Midbrain (tissue), 1 donor: ENCODE data around the gene EPC1.
"Not testable (repeated sequence)": the region's sequence is repeated elsewhere in the genome, so short reads cannot be mapped to it uniquely, and the experiment has no call there.

ENCODE experiments used
- DNase-seq: peaks from one replicate; lab custom pipeline; 2025; lab: John Stamatoyannopoulos, UW

The EPC1 gene

DNA sequence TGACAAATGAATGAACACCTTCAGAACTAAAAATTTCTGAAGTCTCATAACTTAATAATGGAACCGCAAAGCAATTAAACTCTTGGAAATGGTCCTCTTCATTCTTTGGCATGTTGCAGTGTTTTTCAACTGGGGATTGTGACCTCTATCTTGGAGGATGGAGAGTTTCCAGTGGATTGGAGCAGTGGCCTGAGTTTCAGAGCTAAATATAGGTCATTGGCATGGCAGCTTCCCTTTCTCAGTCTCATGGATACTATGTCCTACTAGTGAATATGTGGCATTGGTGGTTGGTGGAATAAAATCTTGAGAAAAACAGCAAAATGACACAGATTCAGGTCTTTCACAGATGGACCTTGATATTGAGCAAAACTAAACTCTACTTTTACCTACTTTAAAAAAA lies 24.1 kb upstream of the EPC1 start:
- DNase-seq, result no peak

DNA sequence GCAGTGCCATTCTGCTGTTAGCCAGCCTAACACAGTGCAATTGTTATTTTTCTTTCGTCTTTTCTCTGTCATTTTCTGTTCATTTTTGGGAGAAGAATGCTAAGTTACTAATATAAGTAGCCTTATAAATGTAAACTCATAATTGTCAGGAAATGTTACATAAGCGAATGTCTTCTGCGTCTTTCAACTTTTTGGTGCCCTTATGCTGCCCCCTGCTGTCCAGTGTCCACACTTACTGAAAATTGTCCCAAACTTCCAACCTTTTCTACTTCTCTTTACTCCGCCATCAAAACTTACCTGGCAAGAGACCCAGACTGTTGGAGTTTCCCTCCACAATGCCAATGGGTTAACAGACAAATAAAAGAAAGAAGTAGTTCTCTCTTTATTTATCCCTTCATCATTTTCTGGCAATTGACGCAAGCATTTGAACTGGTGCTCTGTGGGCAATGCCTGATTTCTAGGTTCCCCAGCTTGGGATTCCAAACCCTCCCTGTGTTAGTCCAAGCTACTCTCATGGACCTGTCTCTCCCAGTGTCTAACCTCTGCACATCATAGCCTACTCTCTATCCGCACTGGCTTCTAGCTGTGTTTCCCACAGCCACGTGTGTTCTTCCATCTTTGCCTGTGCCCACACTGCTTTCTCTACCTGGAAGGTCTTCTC lies 21.0 kb upstream of the EPC1 start:
- DNase-seq, result peak; percentile 58

DNA sequence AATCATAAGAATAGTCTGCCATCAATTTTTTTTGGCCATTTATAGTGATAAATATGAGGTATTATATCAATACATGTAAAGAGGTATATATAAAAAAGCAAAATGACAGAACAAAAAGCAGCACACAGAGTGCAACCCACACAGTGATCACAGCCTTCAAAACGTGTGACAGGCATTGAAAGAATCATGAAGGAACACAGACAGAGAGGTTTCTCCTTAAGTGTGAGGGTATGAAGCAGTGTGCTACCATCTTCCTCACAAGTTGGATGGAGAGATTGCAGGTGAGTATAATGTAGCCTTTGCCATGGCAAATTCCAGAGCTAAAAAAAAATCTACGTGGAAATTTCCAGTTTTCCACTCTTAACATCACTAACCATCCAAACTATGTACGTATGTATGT lies 19.6 kb upstream of the EPC1 start:
- DNase-seq, result no peak

DNA sequence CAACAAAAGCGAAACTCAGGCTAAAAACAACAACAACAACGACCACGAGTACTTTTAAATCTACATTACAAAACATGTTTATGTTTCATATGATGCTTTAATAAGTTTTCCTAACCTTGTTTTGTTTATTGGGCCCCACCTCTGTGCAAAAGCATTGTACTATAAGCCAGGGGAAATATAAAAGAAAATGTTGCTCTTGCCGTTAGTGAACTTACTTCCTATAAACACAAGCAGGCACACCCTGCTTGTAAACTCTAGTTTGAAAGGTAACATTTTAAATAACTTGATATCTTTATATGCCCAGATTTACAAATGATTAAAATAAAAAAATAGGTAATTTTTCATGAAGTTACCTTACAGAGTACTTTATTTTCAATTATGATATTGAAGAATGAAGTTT lies 19.2 kb upstream of the EPC1 start:
- DNase-seq, result no peak

DNA sequence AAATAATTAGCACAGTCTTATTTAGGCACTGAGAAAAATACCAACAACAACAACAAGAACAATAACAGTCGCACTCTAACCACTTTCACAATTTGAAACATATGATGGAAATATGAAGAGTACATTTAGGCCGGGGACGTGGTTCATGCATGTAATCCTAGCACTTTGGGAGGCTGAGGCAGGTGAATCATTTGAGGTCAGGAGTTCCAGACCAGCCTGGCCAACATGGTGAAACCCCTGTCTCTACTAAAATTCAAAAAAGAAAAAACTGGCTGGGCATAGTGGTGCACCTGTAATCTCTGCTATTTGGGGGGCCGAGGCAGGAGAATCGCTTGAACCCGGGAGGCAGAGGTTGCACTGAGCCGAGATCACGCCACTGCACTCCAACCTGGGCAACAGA lies 18.4 kb upstream of the EPC1 start:
- DNase-seq, result not testable (repeated sequence)

DNA sequence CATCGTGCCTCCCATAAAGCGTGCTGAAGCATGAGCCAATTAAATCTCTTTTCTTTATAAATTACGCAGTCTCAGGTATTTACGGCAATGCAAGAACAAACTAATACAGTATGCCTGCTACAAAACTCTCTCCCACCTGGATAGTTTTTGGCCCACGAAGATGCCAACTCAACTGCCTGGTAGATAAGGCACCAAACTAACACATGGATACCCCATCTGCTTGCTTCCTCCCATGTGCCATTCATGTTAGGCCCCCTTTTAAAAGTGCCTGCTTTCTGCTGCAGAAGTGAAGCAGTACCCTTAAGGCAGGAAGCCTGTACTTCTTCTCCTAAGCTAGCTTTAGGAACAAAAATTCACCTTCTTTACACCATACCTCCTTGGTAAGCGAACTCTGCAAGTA lies 15.6 kb upstream of the EPC1 start:
- no peak for DNase-seq

DNA sequence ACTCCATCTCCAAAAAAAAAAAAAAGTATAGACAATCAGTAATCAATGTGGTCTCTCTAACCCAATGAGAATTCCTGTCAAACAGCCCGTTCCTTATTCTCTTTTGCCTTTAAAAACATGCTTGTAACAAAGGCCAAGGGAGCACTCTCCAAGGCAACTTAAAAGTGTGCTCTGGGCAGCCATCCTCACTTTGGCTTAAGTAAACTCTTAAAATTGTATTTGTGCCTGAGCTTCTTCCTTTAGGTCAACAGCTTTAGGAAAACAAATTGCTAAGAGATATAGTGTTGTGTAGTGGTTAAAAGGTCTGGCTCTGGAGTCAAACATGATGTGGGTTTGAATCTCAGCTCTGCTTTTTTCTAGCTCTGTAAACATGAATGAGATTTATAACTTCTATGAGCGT lies 13.9 kb upstream of the EPC1 start:
- DNase-seq, result peak; percentile 24

DNA sequence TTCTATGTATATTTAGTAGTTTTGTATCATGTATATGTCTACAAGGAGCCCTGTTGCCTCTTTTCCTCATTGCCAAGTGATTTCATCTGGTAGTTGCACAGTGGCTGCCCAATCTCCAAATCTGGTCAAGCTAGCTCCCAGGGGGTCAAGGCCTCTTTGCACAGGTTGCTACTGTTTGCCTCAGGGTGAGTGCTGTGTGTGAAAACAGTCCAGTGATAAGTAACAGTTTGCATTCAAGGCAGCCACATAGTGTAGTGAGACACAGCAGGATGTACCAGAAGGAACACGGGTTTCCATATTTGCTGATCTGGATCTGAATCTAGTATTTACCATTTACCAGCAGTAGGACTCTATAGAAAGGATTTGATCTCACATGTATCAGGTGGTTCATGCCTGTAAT lies 13.3 kb upstream of the EPC1 start:
- DNase-seq, result no peak

DNA sequence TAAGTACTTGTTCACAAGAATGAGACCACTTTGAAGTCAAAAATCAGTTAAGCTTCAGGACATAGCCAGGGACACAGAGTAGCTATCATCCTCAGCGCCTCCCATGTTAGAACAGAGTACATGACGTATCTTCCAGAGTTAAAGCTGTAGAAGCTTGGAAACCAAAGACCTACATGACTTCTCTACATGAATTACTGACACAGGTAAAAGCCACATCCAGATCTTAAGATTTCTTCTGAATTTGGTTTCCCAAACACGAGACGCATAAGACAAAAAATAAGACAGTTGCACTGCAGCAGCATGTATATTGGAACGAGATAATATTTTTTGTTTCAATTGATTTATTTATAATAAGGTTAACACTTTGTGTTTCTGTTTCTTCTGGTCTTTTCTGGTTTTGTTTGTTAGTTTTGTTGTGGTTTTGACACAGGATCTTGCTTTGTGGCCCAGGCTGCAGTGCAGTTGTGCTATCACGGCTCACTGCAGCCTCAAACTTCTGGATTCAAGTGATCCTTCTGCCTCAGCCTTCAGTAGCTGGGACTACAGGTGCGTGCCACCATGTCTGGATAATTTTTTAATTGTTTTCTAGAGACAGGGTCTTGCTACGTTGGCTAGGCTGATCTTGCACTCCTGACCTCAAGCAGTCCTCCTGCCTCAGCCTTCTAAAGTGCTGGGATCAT lies 10.2 kb upstream of the EPC1 start:
- no peak for DNase-seq

DNA sequence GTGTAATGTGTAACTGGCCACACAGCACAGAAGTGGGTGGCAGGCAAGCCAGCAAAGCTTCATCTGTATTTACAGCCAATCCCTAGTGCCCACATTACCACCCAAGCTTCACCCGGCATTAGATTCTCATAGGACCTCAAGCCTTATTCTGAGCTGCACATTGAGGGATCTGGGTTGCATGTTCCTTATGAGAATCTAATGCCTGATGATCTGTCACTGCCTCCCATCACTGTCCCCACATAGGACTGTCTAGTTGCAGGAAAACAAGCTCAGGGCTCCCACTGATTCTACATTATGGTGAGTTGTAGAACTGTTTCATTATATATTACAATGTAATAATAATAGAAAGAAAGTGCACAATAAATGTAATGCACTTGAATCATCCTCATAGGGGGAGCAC lies 7.7 kb upstream of the EPC1 start:
- DNase-seq, result not testable (repeated sequence)

DNA sequence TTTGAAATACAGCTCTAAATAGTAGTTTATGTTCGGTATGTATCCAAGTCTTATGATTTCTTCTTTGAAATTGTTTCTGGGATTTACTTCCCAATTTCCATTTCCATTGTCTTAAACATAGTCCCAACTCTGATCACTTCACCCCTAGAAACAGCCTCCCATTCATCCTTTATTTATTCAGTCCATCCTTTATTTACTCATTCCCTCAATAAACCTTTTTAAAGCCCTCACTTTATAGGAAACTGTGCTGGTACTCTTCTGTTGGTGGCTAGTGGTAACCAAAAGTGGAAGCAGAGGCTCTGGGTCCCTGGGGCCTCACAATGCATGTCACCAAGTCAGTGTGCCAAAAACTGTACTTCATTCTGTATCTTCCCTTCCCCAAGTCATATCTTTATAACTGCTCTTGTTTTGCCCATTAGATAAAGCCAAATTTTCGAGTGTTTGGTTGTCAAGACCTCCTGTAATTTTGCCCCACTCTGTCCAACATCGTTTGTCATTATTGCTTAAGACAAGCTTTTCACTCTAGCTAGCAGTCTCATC lies 3.9 kb upstream of the EPC1 start:
- DNase-seq, result no peak

DNA sequence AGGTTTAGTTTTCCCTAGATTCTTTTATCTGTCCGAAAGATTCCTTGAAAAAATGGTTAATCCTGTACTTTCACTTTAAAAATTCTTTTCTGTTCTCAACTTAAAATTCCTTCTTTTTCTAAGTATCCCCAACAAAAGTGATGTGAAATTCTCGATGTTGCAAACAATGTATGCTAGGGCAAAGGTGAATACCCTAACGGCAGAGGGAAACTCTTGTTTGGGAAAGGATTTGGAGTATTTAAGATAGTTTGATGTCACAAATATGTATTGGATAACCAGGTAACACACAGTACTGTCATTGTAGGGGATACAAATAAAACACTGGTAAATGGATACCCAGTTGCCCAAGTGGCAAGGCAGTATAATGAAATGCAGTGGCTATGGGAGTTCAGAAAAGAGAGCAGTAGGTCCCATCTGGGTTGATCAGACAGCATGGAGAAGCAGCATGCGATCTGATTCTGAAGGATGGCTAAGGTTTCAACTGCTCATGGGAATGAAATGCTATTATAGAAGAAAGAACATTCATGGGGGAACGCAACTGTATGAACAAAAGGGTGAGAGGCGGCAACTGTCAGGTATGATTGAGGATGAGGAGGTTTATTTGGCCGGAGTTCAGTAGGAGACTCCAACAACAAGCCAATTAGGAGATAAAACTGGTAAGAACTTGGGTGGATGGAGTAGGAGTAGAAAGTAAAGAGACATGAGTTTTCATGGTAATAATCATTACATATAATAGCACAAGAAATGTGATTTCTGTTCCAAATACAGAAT lies 3.2 kb upstream of the EPC1 start:
- DNase-seq, result no peak

DNA sequence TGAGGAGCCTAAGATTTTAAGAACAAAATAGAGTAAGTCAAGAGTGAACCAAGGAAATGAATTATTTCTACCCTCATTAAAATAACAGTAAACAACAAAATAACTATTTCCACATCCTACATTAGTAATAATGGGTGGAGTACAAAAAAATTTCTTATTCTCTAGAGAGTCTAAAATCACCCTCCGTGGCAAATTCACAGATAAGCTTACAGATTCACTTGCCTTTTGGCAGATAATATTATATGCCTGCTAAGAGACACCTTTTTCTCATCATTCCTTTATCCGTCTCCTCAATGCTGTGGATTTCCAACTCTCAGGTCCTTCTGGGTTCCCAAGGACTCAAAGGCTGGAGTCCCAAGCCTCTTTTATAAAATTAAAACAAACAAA lies 2.2 kb upstream of the EPC1 start:
- DNase-seq, result no peak

DNA sequence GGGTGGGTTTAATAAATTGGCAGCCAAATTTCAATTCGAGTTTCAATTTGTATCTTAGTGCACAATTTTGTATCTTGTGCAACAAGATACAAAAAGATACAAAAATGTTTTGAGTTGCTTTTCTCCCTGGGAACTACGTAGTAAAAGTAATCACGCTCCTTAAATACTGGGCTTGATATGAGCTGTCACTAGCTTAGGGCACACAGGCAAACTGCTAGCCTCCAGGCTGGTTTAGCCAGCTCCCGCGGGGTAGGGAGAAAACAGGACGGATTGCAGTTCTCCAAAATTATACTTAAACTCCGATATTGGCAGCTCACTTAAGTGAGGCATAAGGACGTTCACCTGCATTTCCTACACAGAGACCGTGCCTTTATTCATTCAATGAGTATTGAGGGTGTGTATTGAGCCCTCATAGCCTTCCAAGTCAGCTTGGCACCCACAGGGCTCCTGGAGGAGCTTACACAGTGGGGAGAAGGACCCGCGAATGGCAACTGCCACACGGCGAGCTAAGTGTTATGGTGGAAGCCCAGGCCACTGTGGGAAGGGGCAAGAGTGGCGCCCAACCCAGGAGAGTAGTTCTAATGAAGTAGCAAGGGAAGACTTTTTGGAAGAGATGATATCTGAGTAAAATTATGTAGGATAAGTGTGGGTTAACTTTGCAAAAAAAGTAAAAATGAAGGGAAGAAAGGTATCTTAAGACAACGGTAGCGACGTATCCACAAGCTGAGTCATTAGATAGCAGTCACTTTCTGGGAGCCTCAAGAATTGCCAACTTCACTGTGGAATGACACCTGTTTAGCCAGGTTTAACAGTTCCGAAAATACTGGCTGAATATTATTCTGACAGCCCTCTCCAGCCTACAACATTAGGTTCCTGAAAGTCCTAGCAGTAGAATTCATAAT lies 1.6 kb upstream of the EPC1 start:
- DNase-seq, result peak; percentile 28

DNA sequence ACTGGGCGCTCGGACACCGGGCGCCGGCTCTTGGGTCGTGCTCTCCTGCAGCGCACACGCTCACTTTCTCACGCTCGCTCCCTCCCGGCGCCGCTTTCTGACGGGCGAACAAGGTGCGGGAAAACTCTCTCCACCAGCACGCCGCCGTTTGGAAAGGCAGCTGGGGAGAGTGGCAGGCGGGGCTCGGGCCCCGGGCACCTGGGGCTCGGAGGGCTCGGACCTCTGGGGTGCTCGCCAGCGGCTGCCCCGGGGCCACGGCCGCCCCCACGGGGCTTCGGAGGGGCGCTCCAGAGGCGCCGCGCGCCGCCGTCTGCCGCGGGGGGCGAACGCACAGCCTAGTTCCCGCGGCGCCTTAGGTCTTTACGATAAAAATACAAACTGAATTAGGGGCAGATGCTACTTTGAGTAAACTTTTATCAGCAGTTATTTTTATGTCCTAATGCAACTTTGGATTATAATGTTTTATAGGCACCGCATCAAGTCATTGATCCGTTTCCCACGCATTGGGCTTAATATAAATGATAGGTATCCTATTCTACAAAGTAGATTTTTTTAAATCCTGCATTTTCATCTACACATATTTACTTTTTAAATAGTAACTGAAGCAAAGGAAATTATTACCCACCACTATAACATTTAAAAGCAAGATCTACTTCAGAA lies 535 bp upstream of the EPC1 start:
- no peak for DNase-seq

DNA sequence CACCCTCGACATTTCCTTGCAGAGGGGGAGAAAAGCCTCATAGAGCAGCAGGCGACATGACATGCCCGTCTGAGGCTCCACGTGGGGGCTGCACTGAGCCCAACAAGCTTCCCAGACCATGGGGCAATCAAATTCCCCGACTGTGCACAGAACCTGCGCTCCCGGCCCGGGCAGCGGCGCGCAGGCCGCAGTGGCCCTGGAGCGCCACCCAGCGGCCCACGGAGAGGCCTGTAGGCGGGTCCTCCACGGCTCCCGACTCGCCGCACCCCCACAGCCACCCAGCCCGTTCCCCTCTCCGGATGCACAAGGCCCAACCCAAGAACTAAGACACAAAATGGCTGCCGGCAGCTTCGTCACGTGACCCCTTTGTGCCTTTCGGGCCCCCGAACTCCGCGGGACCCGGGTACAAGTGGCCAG lies 816 bp downstream of the EPC1 start:
- peak; percentile 96 for DNase-seq

DNA sequence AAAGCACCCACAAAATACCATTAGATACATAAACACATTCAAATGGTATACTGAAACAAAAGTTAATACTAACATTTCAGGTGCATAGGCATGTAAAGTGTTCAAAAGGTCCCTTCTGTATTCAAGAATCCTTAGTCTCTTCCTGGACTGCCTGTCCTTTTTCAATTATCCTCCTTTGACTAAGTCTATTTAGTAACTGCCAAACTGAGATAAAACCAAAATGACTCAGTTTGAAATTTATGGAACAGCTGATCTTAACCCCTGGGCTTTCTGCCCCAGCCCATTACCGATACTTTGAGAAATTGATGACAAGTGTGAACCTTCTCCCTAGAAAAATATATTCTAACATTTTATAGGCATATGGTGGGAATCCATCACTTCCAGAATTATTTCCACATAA lies 5.4 kb downstream of the EPC1 start:
- DNase-seq, result no peak

DNA sequence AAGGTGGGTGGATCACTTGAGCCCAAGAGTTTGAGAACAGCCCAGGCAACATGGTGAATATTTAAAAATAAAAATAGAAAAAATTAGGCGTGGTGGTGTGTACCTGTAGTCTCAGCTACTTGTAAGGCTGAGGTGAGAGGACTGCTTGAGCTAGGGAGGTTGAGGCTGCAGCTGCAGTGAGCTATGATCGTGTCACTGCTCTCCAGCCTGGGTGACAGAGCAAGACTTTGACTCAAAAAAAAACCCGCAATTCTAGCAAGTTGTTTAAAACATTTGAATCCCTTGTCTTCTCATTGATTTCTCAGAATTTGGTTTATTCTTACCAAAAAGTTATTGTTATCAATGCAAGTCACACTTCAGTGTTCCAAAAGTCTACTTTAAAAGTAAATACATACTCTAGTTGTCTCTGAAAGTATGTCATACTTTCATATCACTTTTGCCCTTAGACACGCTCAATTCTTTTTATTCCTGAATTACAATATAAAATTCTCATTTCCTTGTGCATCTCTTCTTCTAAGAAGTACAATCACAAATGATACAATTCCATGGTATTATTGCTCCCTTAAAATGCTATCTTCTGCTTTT lies 6.3 kb downstream of the EPC1 start:
- DNase-seq, result no peak

DNA sequence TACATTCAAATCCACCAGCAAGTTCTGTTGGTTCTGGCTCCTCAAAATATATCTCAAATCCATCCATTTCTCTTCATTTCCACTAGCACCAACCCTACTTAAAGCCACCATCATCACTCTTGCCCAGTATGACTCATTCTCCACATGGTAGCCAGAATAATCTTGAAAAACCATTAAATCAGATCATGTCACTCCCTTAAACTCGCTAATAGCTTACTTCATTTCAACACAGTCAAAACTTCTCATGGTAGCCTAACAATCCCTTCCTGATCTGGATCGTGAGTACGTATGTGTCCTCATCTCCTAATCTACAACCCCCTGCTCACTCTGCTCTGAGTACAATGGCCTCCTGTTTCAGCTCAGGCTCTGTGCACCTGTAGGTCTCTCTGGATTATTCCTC lies 8.7 kb downstream of the EPC1 start:
- no peak for DNase-seq

DNA sequence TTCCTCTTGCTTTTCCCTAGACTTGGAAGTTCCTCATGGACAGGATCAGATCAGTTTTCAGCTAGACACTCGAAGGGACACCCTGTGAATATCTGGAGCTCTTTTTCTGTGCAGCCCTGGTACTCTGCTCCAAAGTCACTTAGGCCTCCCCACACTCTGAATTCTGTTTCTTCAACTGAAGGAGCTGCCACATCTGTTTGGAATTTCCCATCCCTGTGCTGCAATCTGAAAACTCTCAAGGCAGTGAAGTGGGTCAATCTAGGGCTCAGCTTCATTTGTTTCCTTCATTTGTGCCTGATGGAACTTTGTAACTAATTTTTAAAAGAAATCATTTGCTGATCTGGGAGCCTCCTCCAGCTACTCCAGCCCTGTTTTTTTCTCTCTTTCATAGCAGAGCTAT lies 9.6 kb downstream of the EPC1 start:
- DNase-seq, result no peak

DNA sequence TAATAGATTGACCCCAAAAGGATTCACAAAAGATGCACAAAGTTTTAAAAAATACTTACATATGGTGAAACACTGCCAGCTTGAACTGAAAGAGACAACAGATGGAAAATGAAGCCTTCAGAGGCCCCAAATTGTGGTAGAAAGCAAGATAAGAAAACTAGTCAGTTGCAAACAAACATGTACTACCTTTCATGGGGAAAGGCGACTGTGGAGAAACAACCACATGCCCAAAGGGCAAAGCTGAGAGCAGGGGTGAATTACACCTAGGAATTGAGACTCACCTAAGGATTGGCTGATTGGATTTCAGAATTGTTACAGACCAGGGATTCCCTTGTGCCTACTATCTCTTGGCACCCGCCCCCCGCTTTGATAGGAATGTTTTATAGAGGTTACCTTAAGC lies 13.1 kb downstream of the EPC1 start:
- no peak for DNase-seq
